GM12878 (cell line): ENCODE results near the gene QRFP. TPM values are rescaled to one million over a fixed set of nuclear protein-coding genes. Genes with fewer than 3 reads are reported as not detected.
"Not testable (repeated sequence)": the region's sequence is repeated elsewhere in the genome, so short reads cannot be mapped to it uniquely, and the experiment has no call there.

Source experiments
- ATAC-seq: fragments of 200-7000 bp; cut with Tn5 transposase; 3 replicates; pipeline ENCODE4 v1.9.1; 2020; ENCODE audit warnings: mild to moderate bottlenecking, moderate library complexity
- BruUV-seq: library from RNA; stranded (reverse); fragments of 400-500 nt; replicated peaks from 2 replicates; lab custom pipeline; 2021; lab: Mats Ljungman, UMichigan
- CTCF ChIA-PET: fragments of 300-600 bp; sonication (Branson Sonifier 250); formaldehyde crosslinking; extraction: SDS; loops from one replicate; lab custom pipeline; 2021; ENCODE audit warnings: inconsistent platforms; lab: Yijun Ruan, JAX
- POLR2A ChIA-PET: fragments of 350-600 bp; formaldehyde crosslinking; extraction: SDS; loops from one replicate; lab custom pipeline; 2021; ENCODE audit warnings: inconsistent platforms; lab: Charles Lee
- RAD21 ChIA-PET: fragments of 300-600 bp; sonication (Branson Sonifier 250); formaldehyde crosslinking; loops from one replicate; lab custom pipeline; 2023; ENCODE audit warnings: antibody characterized with exemption; ENCODE audit not compliant: unreplicated experiment; lab: Charles Lee
- SMC1A ChIA-PET: fragments of 300-600 bp; sonication (Branson Sonifier 250); formaldehyde crosslinking; loops from one replicate; lab custom pipeline; 2023; ENCODE audit not compliant: unreplicated experiment, uncharacterized antibody; lab: Charles Lee
- DNase-seq: peaks from one replicate; pipeline ENCODE4 v3.0.0-alpha.2; 2011; ENCODE audit warnings: low read depth, low spot score
- FAIRE-seq: peaks from 3 replicates; lab custom pipeline; 2011; peaks lifted over from hg19 to GRCh38; lab: Jason Lieb, UNC
- H2AFZ ChIP-seq: 2 replicates; pipeline ENCODE4 v1.6.0; 2011; ENCODE audit warnings: low read depth, low read length, control low read depth; ENCODE audit not compliant: control insufficient read depth
- H3K27ac ChIP-seq: 2 replicates; pipeline ENCODE4 v1.5.1; 2011; ENCODE audit warnings: control low read depth; ENCODE audit not compliant: control insufficient read depth, insufficient read depth
- H3K27me3 ChIP-seq, 2 experiments: replicated peaks in 1 of 2; 2 replicates each; pipeline versions ENCODE4 v1.6.0 to v1.6.1; 2011; ENCODE audit warnings: low read length in 1 of 2; ENCODE audit not compliant: control insufficient read depth in 2 of 2, insufficient read depth in 2 of 2
- H3K36me3 ChIP-seq, 2 experiments: 2 replicates each; pipeline ENCODE4 v1.5.1; 2011; ENCODE audit warnings: low read length in 1 of 2; ENCODE audit not compliant: control insufficient read depth in 2 of 2, insufficient read depth in 2 of 2
- H3K4me1 ChIP-seq: 2 replicates; pipeline ENCODE4 v1.6.1; 2011; ENCODE audit warnings: mild to moderate bottlenecking, low read length, moderate library complexity, mixed read lengths; ENCODE audit not compliant: control insufficient read depth, insufficient read depth
- H3K4me2 ChIP-seq: 2 replicates; pipeline ENCODE4 v1.6.0; 2011; ENCODE audit warnings: control low read depth; ENCODE audit not compliant: control insufficient read depth, insufficient read depth
- H3K4me3 ChIP-seq: fragments of 200-600 bp; sonication (generic); 2 replicates; pipeline ENCODE4 v1.5.1; 2016
- H3K79me2 ChIP-seq: 2 replicates; pipeline ENCODE4 v1.6.0; 2011; ENCODE audit warnings: low read length; ENCODE audit not compliant: control insufficient read depth, insufficient read depth
- H3K9ac ChIP-seq: 2 replicates; pipeline ENCODE4 v1.8.0; 2011; ENCODE audit warnings: low read length, control low read depth, mixed read lengths; ENCODE audit not compliant: control insufficient read depth, insufficient read depth
- H3K9me3 ChIP-seq: replicated peaks from 3 replicates; pipeline ENCODE4 v1.5.1; 2011; ENCODE audit warnings: mild to moderate bottlenecking, low read length; ENCODE audit not compliant: control insufficient read depth, insufficient read depth
- H4K20me1 ChIP-seq: 2 replicates; pipeline ENCODE4 v1.6.0; 2011; ENCODE audit not compliant: control insufficient read depth, insufficient read depth
- WGBS: methylation state at CpG from one replicate; pipeline ENCODE4 v1.1.6; 2016; ENCODE audit warnings: low lambda C conversion rate; ENCODE audit not compliant: insufficient replicate concordance, insufficient coverage; ENCODE audit errors: missing lambda C conversion rate; 5-methylcytosine and 5-hydroxymethylcytosine counted together
- in situ Hi-C: fragments of 300-500 bp; cut with MboI; formaldehyde crosslinking; loops from 9 replicates; pipeline ENCODE4 v1.14.3; 2018; ENCODE audit warnings: mixed read lengths
- intact Hi-C: fragments of 100-400 bp; cut with micrococcal nuclease; formaldehyde crosslinking; loops from one replicate; pipeline ENCODE4 v1.14.2; 2022; ENCODE audit not compliant: unreplicated experiment
- polyA plus RNA-seq, 11 experiments: library from polyadenylated mRNA; depleted of rRNA in 4 of 11; unstranded in 6 of 11; stranded (reverse) in 5 of 11; fragments of >200 nt; fragmentation: Nextera tagmentation in 4 of 11; fragmentation: Illumina TruSeq in 1 of 11; extraction: Ambion mirVana in 4 of 11; extraction: Trizol in 1 of 11; gene quantifications; 1 replicate in 1 of 11; 2 replicates in 10 of 11; pipeline versions ENCODE4 v1.2.1 to v1.2.3, GENCODE V29; 2011 to 2016; ENCODE audit warnings: inconsistent platforms in 2 of 11, missing spikeins in 2 of 11, low read depth in 1 of 11
- total RNA-seq, 4 experiments: library from RNA; depleted of rRNA in 3 of 4; stranded (reverse); fragments of >200 nt in 3 of 4; fragmentation: Illumina TruSeq in 1 of 4; extraction: Trizol in 1 of 4; gene quantifications; 2 replicates each; pipeline versions ENCODE4 v1.2.1 to v1.2.3, GENCODE V29; 2013 to 2021

QRFP gene
- total and polyA plus RNA-seq, 10 of the 15 experiments (the other 5 are each of a cell fraction or from before 2014, with no cell fraction given) = not detected

DNA sequence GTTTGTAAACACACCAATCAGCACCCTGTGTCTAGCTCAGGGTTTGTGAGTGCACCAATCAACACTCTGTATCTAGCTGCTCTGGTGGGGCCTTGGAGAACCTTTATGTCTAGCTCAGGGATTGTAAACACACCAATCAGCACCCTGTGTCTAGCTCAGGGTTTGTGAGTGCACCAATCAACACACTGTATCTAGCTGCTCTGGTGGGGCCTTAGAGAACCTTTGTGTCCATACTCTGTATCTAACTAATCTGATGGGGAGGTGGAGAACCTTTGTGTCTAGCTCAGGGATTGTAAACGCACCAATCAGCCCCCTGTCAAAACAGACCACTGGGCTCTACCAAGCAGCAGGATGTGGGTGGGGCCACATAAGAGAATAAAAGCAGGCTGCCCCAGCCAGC is 14.1 kb upstream of the QRFP start:
- CTCF ChIA-PET = interaction anchor here (1.0 kb wide), 1 partner anchor 45 kb away, joined by 3 read pairs; no protein-coding TSS in a partner anchor
- intact Hi-C loops = not testable (repeated sequence)

DNA sequence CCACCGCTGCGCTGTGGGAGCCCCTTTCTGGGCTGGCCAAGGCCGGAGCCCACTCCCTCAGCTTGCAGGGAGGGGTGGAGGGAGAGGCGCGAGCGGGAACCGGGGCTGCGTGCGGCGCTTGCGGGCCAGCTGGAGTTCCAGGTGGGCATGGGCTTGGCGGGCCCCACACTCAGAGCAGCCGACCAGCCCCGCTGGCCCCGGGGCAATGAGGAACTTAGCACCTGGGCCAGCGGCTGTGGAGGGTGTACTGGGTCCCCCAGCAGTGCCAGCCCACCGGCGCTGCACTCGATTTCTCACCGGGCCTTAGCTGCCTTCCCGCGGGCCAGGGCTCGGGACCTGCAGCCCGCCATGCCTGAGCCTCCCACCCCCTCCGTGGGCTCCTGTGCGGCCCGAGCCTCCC is 13.4 kb upstream of the QRFP start:
- FAIRE-seq, BruUV-seq, H2AFZ ChIP-seq, in situ Hi-C loops, POLR2A ChIA-PET, H3K27ac ChIP-seq, H3K9me3 ChIP-seq, intact Hi-C loops, H3K4me2 ChIP-seq, H3K4me3 ChIP-seq, H3K27me3 ChIP-seq, H3K9ac ChIP-seq, H4K20me1 ChIP-seq, H3K79me2 ChIP-seq, DNase-seq, H3K4me1 ChIP-seq, ATAC-seq, H3K36me3 ChIP-seq, CTCF ChIA-PET, SMC1A ChIA-PET: not testable (repeated sequence)
- 87% methylated on average over 20 of the region's 27 CpGs for WGBS
- RAD21 ChIA-PET = interaction anchor here (0.7 kb wide), 1 partner anchor 20 kb away, joined by 3 read pairs; no protein-coding TSS in a partner anchor

More for the DNA sequence above, 14.1 kb upstream of the QRFP start:
- H3K36me3 ChIP-seq, FAIRE-seq, H3K9ac ChIP-seq, BruUV-seq, H4K20me1 ChIP-seq, H3K9me3 ChIP-seq, H2AFZ ChIP-seq, H3K4me2 ChIP-seq, in situ Hi-C loops, H3K27ac ChIP-seq, ATAC-seq, RAD21 ChIA-PET, H3K4me3 ChIP-seq, H3K4me1 ChIP-seq, H3K79me2 ChIP-seq, DNase-seq, POLR2A ChIA-PET, H3K27me3 ChIP-seq: not testable (repeated sequence)
- SMC1A ChIA-PET = interaction anchor here (0.9 kb wide), 1 partner anchor 209 kb away, joined by 3 read pairs; no protein-coding TSS in a partner anchor
- 33% methylated on average over 1 of the region's 1 CpG for WGBS
